Subcutaneous abdominal adipose tissue (tissue), 5 donors: ENCODE measurements around the gene ACOD1.
"Not testable (repeated sequence)": the region's sequence is repeated elsewhere in the genome, so short reads cannot be mapped to it uniquely, and the experiment has no call there.

Experiments used
- H3K27ac ChIP-seq: one replicate; pipeline ENCODE4 v1.7.0; 2013; ENCODE audit warnings: low read depth, mild to moderate bottlenecking, inconsistent platforms, low read length, moderate library complexity
- H3K27me3 ChIP-seq, 5 donors: one replicate each; pipeline ENCODE4 v1.7.0; 2013; ENCODE audit warnings: low read length in 5 of 5, inconsistent platforms in 1 of 5; ENCODE audit not compliant: control insufficient read depth in 5 of 5, insufficient read depth in 4 of 5
- H3K36me3 ChIP-seq, 5 donors: one replicate each; pipeline ENCODE4 v1.7.0; 2013; ENCODE audit warnings: low read length in 5 of 5; ENCODE audit not compliant: control insufficient read depth in 5 of 5, insufficient read depth in 5 of 5
- H3K4me1 ChIP-seq, 5 donors: one replicate each; pipeline ENCODE4 v1.7.0; 2013; ENCODE audit warnings: low read length in 5 of 5, mild to moderate bottlenecking in 3 of 5, moderate library complexity in 1 of 5; ENCODE audit not compliant: control insufficient read depth in 5 of 5, insufficient read depth in 5 of 5
- H3K4me3 ChIP-seq, 5 donors: one replicate each; pipeline ENCODE4 v1.7.0; 2013; ENCODE audit warnings: low read length in 5 of 5, low read depth in 1 of 5
- H3K9ac ChIP-seq, 5 donors: one replicate each; pipeline ENCODE4 v1.7.0; 2013; ENCODE audit warnings: low read length in 5 of 5, mild to moderate bottlenecking in 4 of 5, moderate library complexity in 3 of 5
- H3K9me3 ChIP-seq, 5 donors: one replicate each; pipeline ENCODE4 v1.7.0; 2013; ENCODE audit warnings: low read length in 5 of 5; ENCODE audit not compliant: control insufficient read depth in 5 of 5
- donor health status: healthy.
- donor health status: healthy.
- donor health status: healthy.
- donor health status: healthy.
- donor health status: healthy.

The ACOD1 gene

DNA sequence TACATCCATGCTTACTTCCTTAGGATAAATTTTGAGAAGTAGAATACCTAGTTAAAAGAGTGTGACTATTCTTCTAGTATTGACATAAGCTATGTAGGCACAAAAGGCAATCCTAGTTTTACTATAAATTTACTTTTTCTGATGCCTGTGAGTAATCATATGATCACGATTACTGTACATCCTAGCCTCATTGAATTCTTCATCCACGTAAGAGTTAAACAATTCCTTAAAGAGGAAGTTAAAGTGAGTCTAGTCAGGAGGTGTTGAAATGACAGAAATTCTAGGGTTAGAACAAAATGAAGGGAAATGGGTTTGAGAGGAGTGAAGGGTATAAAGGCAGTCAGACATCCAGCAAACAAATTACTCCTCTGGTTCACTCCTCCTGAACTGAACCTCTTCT is at the start of gene ACOD1:
Gene ACOD1 (plus strand): TSS at position 363 of the 400 bp plus-strand sequence. CDS start 48 bp downstream, outside the sequence.
- no peak within 1 kb of the TSS for H3K27ac ChIP-seq
- H3K4me1 ChIP-seq: peaks cover 0 to 8% (median 3%) of the 10 kb centered on the region in 5 donors
- H3K9ac ChIP-seq: no peak within 1 kb of the TSS
- H3K27me3 ChIP-seq: peaks cover 0 to 3% (median 0%) of the 10 kb centered on the region in 5 donors
- no peak within 1 kb of the TSS for H3K4me3 ChIP-seq
- no peaks in the 10 kb centered on the region for H3K36me3 ChIP-seq
- H3K9me3 ChIP-seq: peaks cover 0 to 4% (median 0%) of the 10 kb centered on the region in 5 donors

GRCh38 chr13:76899066-76899465 is 49.2 kb upstream of the ACOD1 start:
- not testable (repeated sequence) for H3K36me3 ChIP-seq

GRCh38 chr13:76903544-76904162 is 44.7 kb upstream of the ACOD1 start:
- H3K27me3 ChIP-seq: no peaks in the 10 kb centered on the region
- peaks cover 0 to 4% (median 0%) of the 10 kb centered on the region in 5 donors for H3K4me1 ChIP-seq
- H3K27ac ChIP-seq: no peak overlapping the region
- no peak overlapping the region for H3K4me3 ChIP-seq
- no peak overlapping the region for H3K9ac ChIP-seq
- no peaks in the 10 kb centered on the region for H3K36me3 ChIP-seq
- H3K9me3 ChIP-seq: peaks cover 0 to 5% (median 0%) of the 10 kb centered on the region in 5 donors

More at GRCh38 chr13:76899066-76899465, 49.2 kb upstream of the ACOD1 start:
- not testable (repeated sequence) for H3K9me3 ChIP-seq, H3K4me1 ChIP-seq, H3K9ac ChIP-seq, H3K27me3 ChIP-seq, H3K27ac ChIP-seq, H3K4me3 ChIP-seq

- Histone ChIP-seq H3K27ac (no peak overlapping the region), H3K36me3 (no peaks in the 10 kb centered on the region), H3K4me3 (no peak overlapping the region), H3K4me1 (peaks cover 0 to 4% (median 0%) of the 10 kb centered on the region in 5 donors), H3K9me3 (peaks cover 0 to under 1% (median 0%) of the 10 kb centered on the region in 5 donors), H3K9ac (no peak overlapping the region), H3K27me3 (no peaks in the 10 kb centered on the region)
Measured at GRCh38 chr13:76904507-76904906, 43.8 kb upstream of the ACOD1 start.

- Histone ChIP-seq H3K4me1 (peaks cover under 1 to 5% (median 3%) of the 10 kb centered on the region in 5 donors), H3K36me3 (no peaks in the 10 kb centered on the region), H3K27me3 (no peaks in the 10 kb centered on the region), H3K9ac (no peak overlapping the region), H3K27ac (no peak overlapping the region), H3K4me3 (no peak overlapping the region), H3K9me3 (no peaks in the 10 kb centered on the region)
Measured at GRCh38 chr13:76912476-76912875, 35.8 kb upstream of the ACOD1 start.

- H3K36me3 ChIP-seq: no peaks in the 10 kb centered on the region
Measured at GRCh38 chr13:76913898-76914297, 34.4 kb upstream of the ACOD1 start.

DNA sequence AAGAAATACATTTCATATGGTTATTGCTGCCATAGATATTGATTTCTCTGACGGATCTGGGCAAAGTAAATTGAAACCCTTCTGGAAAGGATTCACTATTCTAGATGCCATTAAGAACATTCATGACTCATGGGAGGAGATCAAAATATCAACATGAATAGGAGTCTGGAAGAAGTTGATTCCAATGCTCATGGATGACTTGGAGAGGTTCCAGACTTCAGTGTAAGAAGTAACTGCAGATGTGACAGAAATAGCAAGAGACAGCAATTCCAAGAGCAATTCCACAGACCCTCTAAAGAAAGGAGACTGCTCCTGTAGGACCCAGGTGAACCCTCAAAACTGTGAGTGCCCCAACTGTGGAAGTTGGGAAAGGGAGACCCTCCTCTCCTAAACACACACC is 31.2 kb upstream of the ACOD1 start:
- peak overlapping the region in 1 of 5 donors; percentile 7 for H3K4me3 ChIP-seq
- peak overlapping the region; percentile 37 for H3K27ac ChIP-seq
- no peaks in the 10 kb centered on the region for H3K27me3 ChIP-seq
- peak overlapping the region in 1 of 5 donors; percentile 25 for H3K9ac ChIP-seq
- no peaks in the 10 kb centered on the region for H3K36me3 ChIP-seq
- peaks cover 3 to 10% (median 6%) of the 10 kb centered on the region in 5 donors for H3K4me1 ChIP-seq
- H3K9me3 ChIP-seq: no peaks in the 10 kb centered on the region

More at GRCh38 chr13:76913898-76914297, 34.4 kb upstream of the ACOD1 start:
- Histone ChIP-seq H3K27me3 (no peaks in the 10 kb centered on the region), H3K4me3 (no peak overlapping the region), H3K9ac (no peak overlapping the region), H3K4me1 (peaks cover 3 to 10% (median 6%) of the 10 kb centered on the region in 5 donors), H3K27ac (no peak overlapping the region), H3K9me3 (no peaks in the 10 kb centered on the region)

GRCh38 chr13:76917755-76918481 is 30.4 kb upstream of the ACOD1 start:
- H3K4me3 ChIP-seq: peak overlapping the region in 2 of 5 donors; percentile 5 to 7
- H3K9ac ChIP-seq: peak overlapping the region in 1 of 5 donors; percentile 25
- not testable (repeated sequence) for H3K27ac ChIP-seq, H3K4me1 ChIP-seq, H3K36me3 ChIP-seq, H3K27me3 ChIP-seq, H3K9me3 ChIP-seq

- Histone ChIP-seq H3K4me3 (no peak overlapping the region), H3K27ac (no peak overlapping the region), H3K36me3 (no peaks in the 10 kb centered on the region), H3K27me3 (no peaks in the 10 kb centered on the region), H3K4me1 (peaks cover 3 to 10% (median 6%) of the 10 kb centered on the region in 5 donors), H3K9me3 (no peaks in the 10 kb centered on the region), H3K9ac (no peak overlapping the region)
Measured at GRCh38 chr13:76921516-76921915, 26.8 kb upstream of the ACOD1 start.

GRCh38 chr13:76925115-76925514 is 23.2 kb upstream of the ACOD1 start:
- H3K36me3 ChIP-seq: no peaks in the 10 kb centered on the region
- no peak overlapping the region for H3K4me3 ChIP-seq
- no peak overlapping the region for H3K27ac ChIP-seq
- H3K9ac ChIP-seq: no peak overlapping the region
- H3K4me1 ChIP-seq: no peaks in the 10 kb centered on the region
- H3K9me3 ChIP-seq: no peaks in the 10 kb centered on the region
- no peaks in the 10 kb centered on the region for H3K27me3 ChIP-seq
